Chondrocyte (in vitro differentiated cells): Measurements from ENCODE around the gene RRAD. TPM values are rescaled to one million over a fixed set of nuclear protein-coding genes. Genes with fewer than 3 reads are reported as not detected.

Experiments used
- DNase-seq: peaks from one replicate; pipeline ENCODE4 v3.0.0; 2021; ENCODE audit warnings: mixed read lengths, low spot score
- H3K27ac Mint-ChIP-seq: one replicate; pipeline ENCODE4 v1.8.0; 2021; ENCODE audit warnings: mild to moderate bottlenecking, moderate library complexity, mixed read lengths; ENCODE audit not compliant: unreplicated experiment
- H3K27me3 Mint-ChIP-seq: 2 replicates; pipeline ENCODE4 v1.8.0; 2021; ENCODE audit warnings: low read depth, mixed read lengths
- H3K36me3 Mint-ChIP-seq: 2 replicates; pipeline ENCODE4 v1.8.0; 2021; ENCODE audit warnings: low read depth, mixed read lengths
- H3K4me1 Mint-ChIP-seq: 2 replicates; pipeline ENCODE4 v1.8.0; 2021; ENCODE audit warnings: low read depth, mild to moderate bottlenecking, mixed read lengths
- H3K4me3 Mint-ChIP-seq: one replicate; pipeline ENCODE4 v1.8.0; 2021; ENCODE audit warnings: mild to moderate bottlenecking, moderate library complexity, mixed read lengths; ENCODE audit not compliant: unreplicated experiment
- H3K9me3 Mint-ChIP-seq: 2 replicates; pipeline ENCODE4 v1.8.0; 2021; ENCODE audit warnings: low read depth, mixed read lengths
- total RNA-seq: library from RNA; stranded (reverse); gene quantifications from 3 replicates; pipeline ENCODE4 v1.2.1, GENCODE V29; 2021
- TF ChIP-seq, protein P1 (sequence below): fragments of 200-600 bp; sonication (generic); IDR thresholded peaks from 2 replicates; pipeline ENCODE4 v1.5.0; 2021; ENCODE audit warnings: antibody characterized with exemption, mild to moderate bottlenecking, moderate library complexity

Gene RRAD
- total RNA-seq, 1 donor from 2014 or later: 6.5 TPM

DNA sequence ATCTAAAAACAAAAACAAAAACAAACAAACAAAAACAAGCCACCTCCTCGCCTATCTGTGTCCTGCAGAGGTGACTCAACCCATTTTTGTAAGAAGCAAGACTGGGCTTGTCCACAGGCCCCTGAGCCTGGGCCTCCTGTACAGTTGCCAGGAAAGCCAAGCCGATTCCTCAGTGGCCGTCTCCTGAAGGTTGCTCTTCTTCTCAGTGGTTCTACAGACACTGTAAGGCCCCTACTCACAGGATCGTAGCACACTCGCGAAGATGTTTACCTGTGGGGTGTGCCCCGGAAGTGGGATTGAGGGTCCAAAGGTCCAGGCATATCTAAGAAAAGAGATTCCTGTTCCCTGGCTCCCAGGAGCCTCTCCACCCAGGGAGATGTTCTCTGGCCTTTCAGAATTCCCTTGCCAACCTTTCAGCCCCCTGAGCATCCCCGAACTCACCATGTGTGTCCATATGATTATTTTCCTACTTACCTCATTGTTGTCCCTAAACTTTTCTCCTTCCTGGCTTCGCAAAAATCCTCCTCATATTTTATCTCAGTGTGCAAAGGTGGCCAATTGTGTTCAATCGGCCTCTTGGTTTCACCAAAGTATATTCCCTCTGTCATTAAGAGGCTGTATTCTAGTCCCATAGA is 28.2 kb upstream of the RRAD start:
- Mint-ChIP-seq H3K4me3 (no peak overlapping the region), H3K9me3 (peaks cover 8% of the 10 kb centered on the region), H3K4me1 (no peaks in the 10 kb centered on the region), H3K36me3 (no peaks in the 10 kb centered on the region), H3K27ac (no peak overlapping the region), H3K27me3 (peaks cover 13% of the 10 kb centered on the region)
- DNase-seq: no peak
- TF ChIP-seq, protein P1, sequence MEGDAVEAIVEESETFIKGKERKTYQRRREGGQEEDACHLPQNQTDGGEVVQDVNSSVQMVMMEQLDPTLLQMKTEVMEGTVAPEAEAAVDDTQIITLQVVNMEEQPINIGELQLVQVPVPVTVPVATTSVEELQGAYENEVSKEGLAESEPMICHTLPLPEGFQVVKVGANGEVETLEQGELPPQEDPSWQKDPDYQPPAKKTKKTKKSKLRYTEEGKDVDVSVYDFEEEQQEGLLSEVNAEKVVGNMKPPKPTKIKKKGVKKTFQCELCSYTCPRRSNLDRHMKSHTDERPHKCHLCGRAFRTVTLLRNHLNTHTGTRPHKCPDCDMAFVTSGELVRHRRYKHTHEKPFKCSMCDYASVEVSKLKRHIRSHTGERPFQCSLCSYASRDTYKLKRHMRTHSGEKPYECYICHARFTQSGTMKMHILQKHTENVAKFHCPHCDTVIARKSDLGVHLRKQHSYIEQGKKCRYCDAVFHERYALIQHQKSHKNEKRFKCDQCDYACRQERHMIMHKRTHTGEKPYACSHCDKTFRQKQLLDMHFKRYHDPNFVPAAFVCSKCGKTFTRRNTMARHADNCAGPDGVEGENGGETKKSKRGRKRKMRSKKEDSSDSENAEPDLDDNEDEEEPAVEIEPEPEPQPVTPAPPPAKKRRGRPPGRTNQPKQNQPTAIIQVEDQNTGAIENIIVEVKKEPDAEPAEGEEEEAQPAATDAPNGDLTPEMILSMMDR: no peak

DNA sequence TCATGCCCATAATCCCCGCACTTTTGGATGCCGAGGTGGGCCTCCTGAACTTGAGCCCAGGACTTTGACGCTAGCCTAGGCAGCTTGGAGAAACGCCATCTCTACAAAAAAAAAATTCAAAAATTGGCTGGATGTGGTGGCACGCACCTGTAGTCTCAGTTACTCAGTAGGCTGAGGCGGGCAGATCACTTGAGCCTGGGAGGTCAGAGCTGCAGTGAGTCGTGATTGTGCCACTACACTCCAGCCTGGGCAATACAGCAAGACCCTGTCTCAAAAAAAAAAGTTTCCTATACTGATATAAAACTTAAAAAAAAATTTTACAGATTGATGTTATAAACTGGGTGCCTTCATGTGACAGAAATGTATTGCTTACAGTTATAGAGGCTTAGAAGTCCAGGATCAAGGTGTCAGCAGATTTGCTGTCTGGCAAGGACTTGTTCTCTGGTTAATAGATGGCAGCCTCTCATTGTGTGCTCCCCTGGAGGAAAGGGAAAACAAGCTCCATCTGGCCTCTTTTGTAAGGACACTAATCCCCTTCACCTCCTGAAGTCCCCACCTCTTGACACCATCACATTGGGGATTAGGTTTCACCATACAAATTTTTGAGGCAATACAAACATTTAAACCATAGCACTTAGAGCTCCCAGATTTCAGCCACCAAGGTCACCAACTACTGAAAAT is 27.2 kb upstream of the RRAD start:
- DNase-seq: no peak
- Mint-ChIP-seq H3K27me3 (peaks cover 3% of the 10 kb centered on the region), H3K27ac (no peak overlapping the region), H3K4me3 (no peak overlapping the region), H3K9me3 (peaks cover 8% of the 10 kb centered on the region), H3K36me3 (no peaks in the 10 kb centered on the region), H3K4me1 (no peaks in the 10 kb centered on the region)
- TF ChIP-seq, protein P1: no peak

DNA sequence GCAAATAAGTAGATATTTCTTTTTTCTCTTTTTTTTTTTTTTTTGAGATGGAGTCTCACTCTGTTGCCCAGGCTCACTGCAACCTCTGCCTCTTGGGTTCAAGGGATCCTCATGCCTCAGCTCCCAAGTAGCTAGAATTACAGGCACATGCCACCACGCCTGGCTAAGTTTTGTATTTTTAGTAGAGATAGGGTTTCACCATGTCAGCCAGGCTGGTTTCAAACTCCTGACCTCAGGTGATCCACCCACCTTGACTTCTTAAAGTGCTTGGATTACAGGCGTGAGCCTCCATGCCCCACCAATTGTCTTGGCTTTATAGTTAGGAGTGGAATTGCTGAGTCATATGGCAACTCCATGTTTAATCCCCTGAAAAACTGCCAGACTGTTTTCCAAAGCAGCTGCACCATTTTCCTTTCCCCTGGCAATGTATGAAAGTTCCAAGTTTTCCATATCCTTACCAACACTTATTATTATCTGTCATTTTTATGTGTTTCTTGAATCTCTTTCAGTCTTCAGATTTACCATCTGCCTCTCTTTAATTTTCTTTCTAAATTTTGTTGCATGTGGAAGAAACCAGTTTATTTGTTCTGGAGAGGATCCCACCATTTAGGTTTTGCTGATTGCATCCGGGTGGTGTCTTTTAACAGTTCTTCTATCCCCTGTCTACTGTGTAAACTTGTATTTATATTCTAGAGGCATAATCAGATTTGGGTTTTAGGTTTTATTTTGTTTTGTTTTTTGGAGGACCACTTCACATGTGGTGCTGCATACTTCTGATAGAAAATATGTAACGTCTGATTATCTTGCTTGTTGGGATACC is 25.8 kb upstream of the RRAD start:
- Mint-ChIP-seq H3K27ac (no peak overlapping the region), H3K4me3 (no peak overlapping the region), H3K27me3 (peaks cover 2% of the 10 kb centered on the region), H3K36me3 (no peaks in the 10 kb centered on the region), H3K4me1 (peaks cover 2% of the 10 kb centered on the region), H3K9me3 (peaks cover 8% of the 10 kb centered on the region)
- TF ChIP-seq, protein P1: no peak
- DNase-seq: no peak

DNA sequence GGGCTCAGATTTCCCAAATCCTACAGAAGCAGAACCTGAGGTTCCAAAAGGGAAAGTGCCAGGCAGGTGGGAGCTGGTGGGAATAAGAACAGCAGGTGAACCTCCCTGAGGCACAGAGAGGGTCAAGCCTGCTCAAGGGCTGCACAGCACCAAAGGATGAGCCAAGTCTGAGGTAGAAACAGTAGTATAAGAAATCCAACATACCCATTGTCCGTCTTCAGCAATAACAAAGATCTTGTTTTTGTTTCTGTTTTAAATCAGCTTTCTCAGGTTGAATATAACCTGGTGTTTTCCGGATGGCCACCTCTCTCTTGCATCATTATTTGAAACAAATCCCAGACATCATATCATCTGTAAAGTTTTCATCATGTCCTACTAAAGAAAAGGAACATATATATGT is 25.1 kb upstream of the RRAD start:
- no peaks in the 10 kb centered on the region for H3K36me3 Mint-ChIP-seq
- H3K27me3 Mint-ChIP-seq: peaks cover 2% of the 10 kb centered on the region
- peaks cover 8% of the 10 kb centered on the region for H3K9me3 Mint-ChIP-seq
- H3K4me1 Mint-ChIP-seq: peaks cover 2% of the 10 kb centered on the region
- H3K4me3 Mint-ChIP-seq: no peak overlapping the region
- H3K27ac Mint-ChIP-seq: no peak overlapping the region
- DNase-seq: no peak
- TF ChIP-seq, protein P1: no peak

DNA sequence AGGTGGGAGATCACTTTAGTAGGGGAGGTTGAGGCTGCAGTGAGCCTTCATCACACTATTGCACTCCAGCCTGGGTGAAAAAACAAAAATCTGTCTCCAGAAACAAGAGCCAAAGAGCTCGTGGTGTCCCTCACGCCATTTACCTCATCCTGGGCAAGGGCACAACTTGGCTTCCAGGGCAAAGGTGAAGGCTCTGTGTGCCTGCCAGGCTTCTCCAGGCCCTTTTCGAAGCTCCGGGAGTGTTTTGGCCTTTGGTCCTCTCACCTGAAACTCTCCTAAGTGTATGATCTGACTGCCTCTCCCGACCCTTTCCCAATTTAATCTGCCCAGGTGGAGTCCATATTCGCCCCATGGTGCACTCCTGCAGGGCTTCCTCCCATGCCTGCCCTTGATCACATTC is 24.1 kb upstream of the RRAD start:
- no peaks in the 10 kb centered on the region for H3K36me3 Mint-ChIP-seq
- no peak overlapping the region for H3K4me3 Mint-ChIP-seq
- TF ChIP-seq, protein P1: no peak
- peaks cover 2% of the 10 kb centered on the region for H3K27me3 Mint-ChIP-seq
- H3K27ac Mint-ChIP-seq: no peak overlapping the region
- peaks cover 8% of the 10 kb centered on the region for H3K9me3 Mint-ChIP-seq
- DNase-seq: no peak
- H3K4me1 Mint-ChIP-seq: peaks cover 2% of the 10 kb centered on the region
